HL-60/S4 (cell line): Measurements from ENCODE around the gene PDE4B.

Experiments
- in situ Hi-C: fragments of 300-500 bp; cut with MboI; formaldehyde crosslinking; loops from 2 replicates; pipeline ENCODE4 v1.14.3; 2022; ENCODE audit warnings: low sequenced_read_pairs

PDE4B gene

GRCh38 chr1:65880611-65881010 lies 87.9 kb downstream of the PDE4B start:
- in situ Hi-C loops: no loop called here

- in situ Hi-C loops: no loop called here
Measured at GRCh38 chr1:65881067-65881594, 88.4 kb downstream of the PDE4B start.

GRCh38 chr1:65882076-65882475 lies 89.4 kb downstream of the PDE4B start:
- in situ Hi-C loops: no loop called here

GRCh38 chr1:65889441-65889840 lies 96.7 kb downstream of the PDE4B start:
- in situ Hi-C loops: no loop called here

GRCh38 chr1:65890201-65890843 lies 97.6 kb downstream of the PDE4B start:
- in situ Hi-C loops: no loop called here

- in situ Hi-C loops: no loop called here
Measured at GRCh38 chr1:65894738-65895605, 102.3 kb downstream of the PDE4B start.

- in situ Hi-C loops: no loop called here
Measured at GRCh38 chr1:65896721-65897120, 104.0 kb downstream of the PDE4B start.

- in situ Hi-C loops: no loop called here
Measured at GRCh38 chr1:65897485-65897884, 104.8 kb downstream of the PDE4B start.

GRCh38 chr1:65904681-65905083 lies 112.0 kb downstream of the PDE4B start:
- in situ Hi-C loops: no loop called here

GRCh38 chr1:65910432-65910831 lies 117.7 kb downstream of the PDE4B start:
- in situ Hi-C loops: no loop called here

GRCh38 chr1:65911679-65912078 lies 119.0 kb downstream of the PDE4B start:
- in situ Hi-C loops: no loop called here

- in situ Hi-C loops: no loop called here
Measured at GRCh38 chr1:65918564-65918963, 125.9 kb downstream of the PDE4B start.

GRCh38 chr1:65921446-65921845 lies 128.8 kb downstream of the PDE4B start:
- in situ Hi-C loops: no loop called here

GRCh38 chr1:65924471-65924870 lies 131.8 kb downstream of the PDE4B start:
- in situ Hi-C loops: no loop called here

- in situ Hi-C loops: no loop called here
Measured at GRCh38 chr1:65938506-65938905, 145.8 kb downstream of the PDE4B start.

GRCh38 chr1:65939191-65939590 lies 146.5 kb downstream of the PDE4B start:
- in situ Hi-C loops: no loop called here

- in situ Hi-C loops: no loop called here
Measured at GRCh38 chr1:65939636-65940035, 146.9 kb downstream of the PDE4B start.

- in situ Hi-C loops: no loop called here
Measured at GRCh38 chr1:65940126-65940525, 147.4 kb downstream of the PDE4B start.

- in situ Hi-C loops: no loop called here
Measured at GRCh38 chr1:65942476-65942875, 149.8 kb downstream of the PDE4B start.

GRCh38 chr1:65946376-65946775 lies 153.7 kb downstream of the PDE4B start:
- in situ Hi-C loops: no loop called here

- in situ Hi-C loops: no loop called here
Measured at GRCh38 chr1:65946960-65947359, 154.3 kb downstream of the PDE4B start.

- in situ Hi-C loops: no loop called here
Measured at GRCh38 chr1:65948609-65949229, 156.0 kb downstream of the PDE4B start.
